Measurements from ENCODE around the gene GPR152. TPM values are rescaled to one million over a fixed set of nuclear protein-coding genes. Genes with fewer than 3 reads are reported as not detected.
A peak's percentile ranks its signal among the peaks of the same experiment; 100 is the strongest.

Gene GPR152, protein sequence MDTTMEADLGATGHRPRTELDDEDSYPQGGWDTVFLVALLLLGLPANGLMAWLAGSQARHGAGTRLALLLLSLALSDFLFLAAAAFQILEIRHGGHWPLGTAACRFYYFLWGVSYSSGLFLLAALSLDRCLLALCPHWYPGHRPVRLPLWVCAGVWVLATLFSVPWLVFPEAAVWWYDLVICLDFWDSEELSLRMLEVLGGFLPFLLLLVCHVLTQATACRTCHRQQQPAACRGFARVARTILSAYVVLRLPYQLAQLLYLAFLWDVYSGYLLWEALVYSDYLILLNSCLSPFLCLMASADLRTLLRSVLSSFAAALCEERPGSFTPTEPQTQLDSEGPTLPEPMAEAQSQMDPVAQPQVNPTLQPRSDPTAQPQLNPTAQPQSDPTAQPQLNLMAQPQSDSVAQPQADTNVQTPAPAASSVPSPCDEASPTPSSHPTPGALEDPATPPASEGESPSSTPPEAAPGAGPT
- total RNA-seq (ENCODE audit: low replicate concordance): not detected in 2 replicates
- long read RNA-seq: 0 reads

GRCh38 chr11:67452141-67452952, at the start of gene GPR152:
TSS of gene GPR152 (minus strand) at chr11:67452729. CDS start at chr11:67452724, 5 bp downstream.
- TF ChIP-seq, protein P1, sequence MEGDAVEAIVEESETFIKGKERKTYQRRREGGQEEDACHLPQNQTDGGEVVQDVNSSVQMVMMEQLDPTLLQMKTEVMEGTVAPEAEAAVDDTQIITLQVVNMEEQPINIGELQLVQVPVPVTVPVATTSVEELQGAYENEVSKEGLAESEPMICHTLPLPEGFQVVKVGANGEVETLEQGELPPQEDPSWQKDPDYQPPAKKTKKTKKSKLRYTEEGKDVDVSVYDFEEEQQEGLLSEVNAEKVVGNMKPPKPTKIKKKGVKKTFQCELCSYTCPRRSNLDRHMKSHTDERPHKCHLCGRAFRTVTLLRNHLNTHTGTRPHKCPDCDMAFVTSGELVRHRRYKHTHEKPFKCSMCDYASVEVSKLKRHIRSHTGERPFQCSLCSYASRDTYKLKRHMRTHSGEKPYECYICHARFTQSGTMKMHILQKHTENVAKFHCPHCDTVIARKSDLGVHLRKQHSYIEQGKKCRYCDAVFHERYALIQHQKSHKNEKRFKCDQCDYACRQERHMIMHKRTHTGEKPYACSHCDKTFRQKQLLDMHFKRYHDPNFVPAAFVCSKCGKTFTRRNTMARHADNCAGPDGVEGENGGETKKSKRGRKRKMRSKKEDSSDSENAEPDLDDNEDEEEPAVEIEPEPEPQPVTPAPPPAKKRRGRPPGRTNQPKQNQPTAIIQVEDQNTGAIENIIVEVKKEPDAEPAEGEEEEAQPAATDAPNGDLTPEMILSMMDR (conservative IDR thresholded peaks at IDR 0.05): no peak
- Mint-ChIP-seq H3K4me1 (ENCODE audit: unreplicated experiment) (no peaks in the 10 kb centered on the region), H3K27ac (no peak within 1 kb of the TSS), H3K27me3 (no peaks in the 10 kb centered on the region), H3K9me3 (no peaks in the 10 kb centered on the region), H3K4me3 (no peak within 1 kb of the TSS), H3K36me3 (no peaks in the 10 kb centered on the region)
- DNase-seq (ENCODE audit: extremely low spot score, unreplicated experiment): no peak

DNA sequence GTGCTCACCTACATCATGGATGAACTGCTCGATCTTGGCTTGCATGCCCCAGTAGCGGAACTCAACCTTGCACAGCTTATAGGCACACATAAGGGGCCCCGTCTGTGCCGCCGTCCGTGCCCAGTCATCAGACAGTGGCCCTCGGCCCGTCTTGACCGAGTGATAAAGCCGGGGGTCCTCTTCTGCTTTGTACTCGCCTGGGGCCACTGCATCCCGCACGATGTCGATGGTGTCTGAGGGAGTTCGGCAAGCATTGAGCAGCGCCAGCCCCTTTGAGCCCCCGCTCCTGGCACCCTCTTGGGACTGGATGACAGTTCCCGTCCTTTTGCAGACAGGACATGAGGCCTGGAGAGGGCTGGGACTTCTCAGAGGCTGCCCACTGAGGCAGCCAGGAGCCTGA, 49.3 kb upstream of the GPR152 start:
- H3K27me3 Mint-ChIP-seq: peaks cover 5% of the 10 kb centered on the region
- no peak for DNase-seq (ENCODE audit: extremely low spot score, unreplicated experiment)
- H3K4me1 Mint-ChIP-seq (ENCODE audit: unreplicated experiment): peaks cover 18% of the 10 kb centered on the region
- no peak overlapping the region for H3K4me3 Mint-ChIP-seq
- peaks cover 8% of the 10 kb centered on the region for H3K36me3 Mint-ChIP-seq
- TF ChIP-seq, protein P1 (conservative IDR thresholded peaks at IDR 0.05): no peak
- no peak overlapping the region for H3K27ac Mint-ChIP-seq
- H3K9me3 Mint-ChIP-seq: no peaks in the 10 kb centered on the region

GRCh38 chr11:67500831-67501715, 48.5 kb upstream of the GPR152 start:
- no peak for DNase-seq (ENCODE audit: extremely low spot score, unreplicated experiment)
- TF ChIP-seq, protein P1 (conservative IDR thresholded peaks at IDR 0.05): no peak
- H3K4me1 Mint-ChIP-seq (ENCODE audit: unreplicated experiment): peaks cover 10% of the 10 kb centered on the region
- H3K27me3 Mint-ChIP-seq: peaks cover 5% of the 10 kb centered on the region
- no peaks in the 10 kb centered on the region for H3K9me3 Mint-ChIP-seq
- no peak overlapping the region for H3K4me3 Mint-ChIP-seq
- peaks cover 8% of the 10 kb centered on the region for H3K36me3 Mint-ChIP-seq
- peak overlapping the region; percentile 14 for H3K27ac Mint-ChIP-seq

DNA sequence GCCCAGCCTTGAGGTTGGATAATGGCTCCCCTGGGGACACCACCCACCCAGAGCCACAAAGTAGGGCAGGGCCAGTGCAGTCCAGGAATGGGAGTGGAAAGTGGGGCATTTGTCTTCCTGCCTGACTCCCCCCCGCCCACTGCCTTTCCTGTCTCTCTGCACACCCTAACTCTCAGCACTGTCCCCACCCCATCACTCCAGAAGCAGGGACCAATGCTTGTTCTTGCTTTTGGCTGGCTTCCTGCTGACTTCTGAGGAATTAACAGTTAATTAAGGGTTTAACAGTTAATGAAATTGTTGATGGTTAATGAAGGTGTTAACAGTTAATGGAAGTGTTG, 47.9 kb upstream of the GPR152 start:
- peaks cover 6% of the 10 kb centered on the region for H3K4me1 Mint-ChIP-seq (ENCODE audit: unreplicated experiment)
- H3K27ac Mint-ChIP-seq: peak overlapping the region; percentile 14
- H3K27me3 Mint-ChIP-seq: peaks cover 5% of the 10 kb centered on the region
- H3K36me3 Mint-ChIP-seq: peaks cover 8% of the 10 kb centered on the region
- DNase-seq (ENCODE audit: extremely low spot score, unreplicated experiment): no peak
- H3K9me3 Mint-ChIP-seq: no peaks in the 10 kb centered on the region
- H3K4me3 Mint-ChIP-seq: no peak overlapping the region
- TF ChIP-seq, protein P1 (conservative IDR thresholded peaks at IDR 0.05): no peak

GRCh38 chr11:67499808-67500483, 47.4 kb upstream of the GPR152 start:
- Mint-ChIP-seq H3K27ac (no peak overlapping the region), H3K4me1 (ENCODE audit: unreplicated experiment) (peaks cover 5% of the 10 kb centered on the region), H3K27me3 (peaks cover 5% of the 10 kb centered on the region), H3K36me3 (peaks cover 8% of the 10 kb centered on the region), H3K4me3 (no peak overlapping the region), H3K9me3 (no peaks in the 10 kb centered on the region)
- TF ChIP-seq, protein P1 (conservative IDR thresholded peaks at IDR 0.05): no peak
- no peak for DNase-seq (ENCODE audit: extremely low spot score, unreplicated experiment)

All from type B pancreatic cell (in vitro differentiated cells).